Uterus (tissue), 2 donors: Measurements from ENCODE around the gene RTF2.

Experiments
- POLR2A ChIP-seq, 2 donors: fragments of 450-650 bp; IDR thresholded peaks; one replicate each; pipeline ENCODE4 v1.6.1; 2016; ENCODE audit warnings: antibody characterized with exemption in 2 of 2, mild to moderate bottlenecking in 1 of 2, moderate library complexity in 1 of 2
- TF ChIP-seq, protein P1 (sequence below), 4 experiments: fragments of 200-600 bp in 2 of 4; fragments of 450-650 bp in 2 of 4; sonication (generic) in 2 of 4; IDR thresholded peaks; one replicate each; pipeline ENCODE4 v1.5.1; 2016 to 2019; ENCODE audit warnings: antibody characterized with exemption in 4 of 4, mild to moderate bottlenecking in 2 of 4, moderate library complexity in 1 of 4

DNA sequence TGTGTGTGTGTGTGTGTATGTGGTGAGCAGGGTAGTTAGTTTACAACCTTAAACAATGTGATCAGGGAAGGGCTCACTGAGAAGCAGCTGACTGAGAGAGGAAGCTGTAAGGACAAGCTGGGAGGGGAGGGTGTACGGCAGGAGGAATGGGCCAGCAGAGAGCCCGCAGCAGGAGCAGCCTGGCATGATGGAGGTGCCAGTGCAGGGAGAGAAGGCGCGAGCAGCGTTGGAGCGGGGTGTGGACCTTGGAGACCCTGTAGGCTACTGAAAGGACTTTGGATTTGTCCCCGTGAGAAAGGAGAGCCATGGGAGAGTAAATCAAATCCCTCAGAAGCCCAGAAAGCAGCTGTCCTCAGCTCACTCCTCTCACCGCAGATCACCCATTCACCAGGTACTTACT, 83.1 kb downstream of the RTF2 start:
- TF ChIP-seq, protein P1, sequence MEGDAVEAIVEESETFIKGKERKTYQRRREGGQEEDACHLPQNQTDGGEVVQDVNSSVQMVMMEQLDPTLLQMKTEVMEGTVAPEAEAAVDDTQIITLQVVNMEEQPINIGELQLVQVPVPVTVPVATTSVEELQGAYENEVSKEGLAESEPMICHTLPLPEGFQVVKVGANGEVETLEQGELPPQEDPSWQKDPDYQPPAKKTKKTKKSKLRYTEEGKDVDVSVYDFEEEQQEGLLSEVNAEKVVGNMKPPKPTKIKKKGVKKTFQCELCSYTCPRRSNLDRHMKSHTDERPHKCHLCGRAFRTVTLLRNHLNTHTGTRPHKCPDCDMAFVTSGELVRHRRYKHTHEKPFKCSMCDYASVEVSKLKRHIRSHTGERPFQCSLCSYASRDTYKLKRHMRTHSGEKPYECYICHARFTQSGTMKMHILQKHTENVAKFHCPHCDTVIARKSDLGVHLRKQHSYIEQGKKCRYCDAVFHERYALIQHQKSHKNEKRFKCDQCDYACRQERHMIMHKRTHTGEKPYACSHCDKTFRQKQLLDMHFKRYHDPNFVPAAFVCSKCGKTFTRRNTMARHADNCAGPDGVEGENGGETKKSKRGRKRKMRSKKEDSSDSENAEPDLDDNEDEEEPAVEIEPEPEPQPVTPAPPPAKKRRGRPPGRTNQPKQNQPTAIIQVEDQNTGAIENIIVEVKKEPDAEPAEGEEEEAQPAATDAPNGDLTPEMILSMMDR (IDR thresholded peaks at IDR 0.05): no peak
- TF ChIP-seq POLR2A (IDR thresholded peaks at IDR 0.05): no peak
